ENCODE measurements around the gene SLC12A4. TPM values are rescaled to one million over a fixed set of nuclear protein-coding genes. Genes with fewer than 3 reads are reported as not detected.

Gene SLC12A4
- total and polyA plus RNA-seq, 10 donors, result 4.6 to 68.5 (median 29.4) TPM

GRCh38 chr16:67933805-67934204, 34.6 kb downstream of the SLC12A4 start:
- 85 to 93% (median 88%) methylated on average over 6 to 7 of the region's 7 CpGs for WGBS, 5 donors
- Histone ChIP-seq H3K4me1 (peaks cover 11 to 46% (median 24%) of the 10 kb centered on the region in 6 donors), H3K36me3 (peaks cover 0 to 67% (median 50%) of the 10 kb centered on the region in 6 donors), H3K27ac (peak overlapping the region in 2 of 8 donors; percentile 98 to 99), H3K27me3 (replicated peaks in 1 of 7) (no peaks in the 10 kb centered on the region), H3K4me3 (no peak overlapping the region), H3K9me3 (no peaks in the 10 kb centered on the region)
- TF ChIP-seq POLR2AphosphoS5 (IDR thresholded peaks at IDR 0.05) (peak; percentile 8 to 46 (median 37)), POLR2A (IDR thresholded peaks at IDR 0.05) (no peak)
- DNase-seq, result no peak
- intact Hi-C loops (cut with DNase I; ENCODE audit: low total_unique reads), result loop anchor here (10.0 kb wide), 1 partner anchor 89 kb away; the partner anchor contains the start of genes CENPT, NUTF2 and THAP11

- peak; percentile 59 for DNase-seq
- H3K36me3 ChIP-seq, result peaks cover 0 to 81% (median 59%) of the 10 kb centered on the region in 6 donors
- no peak overlapping the region for H3K4me3 ChIP-seq
- H3K27ac ChIP-seq, result no peak overlapping the region
- H3K27me3 ChIP-seq (replicated peaks in 1 of 7), result no peaks in the 10 kb centered on the region
- intact Hi-C loops (cut with DNase I; ENCODE audit: low total_unique reads), result loop anchor here (10.0 kb wide), 1 partner anchor 88 kb away; the partner anchor contains the start of genes CENPT, NUTF2 and THAP11
- WGBS, 5 donors, result 90 to 98% (median 97%) methylated on average over 3 to 4 of the region's 4 CpGs
- TF ChIP-seq CTCF (IDR thresholded peaks at IDR 0.05 in 8 of 11, conservative IDR thresholded peaks at IDR 0.05 in 3 of 11) (no peak), POLR2AphosphoS5 (IDR thresholded peaks at IDR 0.05) (peak in 1 of 3 donors; percentile 38)
- peaks cover 13 to 50% (median 28%) of the 10 kb centered on the region in 6 donors for H3K4me1 ChIP-seq
- no peaks in the 10 kb centered on the region for H3K9me3 ChIP-seq
Measured at GRCh38 chr16:67932462-67932840, 36.0 kb downstream of the SLC12A4 start.

DNA sequence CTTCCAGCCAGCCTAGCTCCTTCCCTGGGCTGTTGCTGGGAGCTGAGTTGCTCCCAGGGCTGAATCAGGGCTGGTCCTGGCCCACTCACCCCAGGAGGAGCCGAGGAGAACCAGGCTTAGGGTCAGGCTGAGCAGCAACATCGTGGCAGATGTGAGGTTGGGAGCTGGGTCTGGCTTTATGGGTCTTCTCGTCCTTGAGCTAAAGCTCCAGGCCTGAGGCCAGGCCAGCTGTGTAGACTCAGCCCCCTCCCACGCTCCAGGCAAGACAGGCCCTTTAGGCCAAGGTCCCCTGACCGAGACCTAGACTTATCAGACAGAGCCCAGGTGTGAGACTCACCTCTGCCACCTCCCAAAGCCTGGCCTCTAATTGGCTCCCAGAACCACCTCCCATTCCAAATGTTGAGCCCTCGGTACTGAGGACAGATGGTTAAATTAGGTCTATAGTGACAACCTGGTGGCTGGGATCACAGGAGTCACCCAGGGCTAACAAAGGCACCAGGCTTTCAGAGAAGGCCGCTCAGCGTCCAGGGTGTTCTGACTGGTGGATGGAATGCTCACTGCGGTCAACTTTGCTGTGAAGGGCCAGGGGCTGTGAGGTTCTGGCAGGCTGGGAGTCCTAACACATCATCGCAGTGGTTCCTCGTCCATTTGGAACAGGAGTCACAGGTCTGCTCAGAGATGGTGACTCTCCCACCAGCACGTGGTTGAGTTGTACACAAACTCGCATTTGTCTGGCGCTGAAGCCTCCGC, 36.5 kb downstream of the SLC12A4 start, which contains the start of gene CTRL:
CTRL (minus strand) TSS at position 151 of the 750 bp plus-strand sequence; CDS start at position 141, 10 bp downstream.
- no peak within 1 kb of the TSS for H3K4me3 ChIP-seq
- H3K27ac ChIP-seq, result peak within 1 kb of the TSS in 1 of 8 donors; percentile 30
- peaks cover 10 to 50% (median 26%) of the 10 kb centered on the region in 6 donors for H3K4me1 ChIP-seq
- TF ChIP-seq POLR2AphosphoS5 (IDR thresholded peaks at IDR 0.05), result peak in 2 of 3 donors; percentile 22 to 53
- no peak for TF ChIP-seq POLR2A (IDR thresholded peaks at IDR 0.05)
- TF ChIP-seq CTCF (IDR thresholded peaks at IDR 0.05 in 8 of 11, conservative IDR thresholded peaks at IDR 0.05 in 3 of 11), result no peak
- peaks cover 0 to 87% (median 61%) of the 10 kb centered on the region in 6 donors for H3K36me3 ChIP-seq
- no peak for DNase-seq
- intact Hi-C loops (cut with DNase I; ENCODE audit: low total_unique reads), result loop anchor here (10.0 kb wide), 1 partner anchor 87 kb away; the partner anchor contains the start of genes CENPT, NUTF2 and THAP11
- WGBS, 5 donors, result 89 to 92% (median 91%) methylated on average over 12 to 15 of the region's 15 CpGs
- H3K27me3 ChIP-seq (replicated peaks in 1 of 7), result no peaks in the 10 kb centered on the region
- no peaks in the 10 kb centered on the region for H3K9me3 ChIP-seq

- TF ChIP-seq POLR2AphosphoS5 (IDR thresholded peaks at IDR 0.05) (peak in 1 of 3 donors; percentile 68), CTCF (IDR thresholded peaks at IDR 0.05 in 8 of 11, conservative IDR thresholded peaks at IDR 0.05 in 3 of 11) (no peak)
- no peaks in the 10 kb centered on the region for H3K9me3 ChIP-seq
- no peaks in the 10 kb centered on the region for H3K27me3 ChIP-seq (replicated peaks in 1 of 7)
- WGBS, 5 donors, result 92 to 96% (median 93%) methylated on average over 15 to 17 of the region's 17 CpGs
- H3K4me3 ChIP-seq, result no peak overlapping the region
- peaks cover 14 to 58% (median 35%) of the 10 kb centered on the region in 6 donors for H3K4me1 ChIP-seq
- H3K27ac ChIP-seq, result peak overlapping the region in 1 of 8 donors; percentile 30
- H3K36me3 ChIP-seq, result peaks cover 0 to 98% (median 61%) of the 10 kb centered on the region in 6 donors
- intact Hi-C loops (cut with DNase I; ENCODE audit: low total_unique reads), result loop anchor here (10.0 kb wide), 1 partner anchor 86 kb away; the partner anchor contains the start of genes CENPT, NUTF2 and THAP11
- DNase-seq, result peak; percentile 71
Measured at GRCh38 chr16:67930678-67931211, 37.7 kb downstream of the SLC12A4 start.

All from spleen (tissue), 11 donors.